ENCODE results near the gene SUFU.

GRCh38 chr10:102602272-102603045 is 98.7 kb downstream of the SUFU start:
- TF ChIP-seq, protein P1, sequence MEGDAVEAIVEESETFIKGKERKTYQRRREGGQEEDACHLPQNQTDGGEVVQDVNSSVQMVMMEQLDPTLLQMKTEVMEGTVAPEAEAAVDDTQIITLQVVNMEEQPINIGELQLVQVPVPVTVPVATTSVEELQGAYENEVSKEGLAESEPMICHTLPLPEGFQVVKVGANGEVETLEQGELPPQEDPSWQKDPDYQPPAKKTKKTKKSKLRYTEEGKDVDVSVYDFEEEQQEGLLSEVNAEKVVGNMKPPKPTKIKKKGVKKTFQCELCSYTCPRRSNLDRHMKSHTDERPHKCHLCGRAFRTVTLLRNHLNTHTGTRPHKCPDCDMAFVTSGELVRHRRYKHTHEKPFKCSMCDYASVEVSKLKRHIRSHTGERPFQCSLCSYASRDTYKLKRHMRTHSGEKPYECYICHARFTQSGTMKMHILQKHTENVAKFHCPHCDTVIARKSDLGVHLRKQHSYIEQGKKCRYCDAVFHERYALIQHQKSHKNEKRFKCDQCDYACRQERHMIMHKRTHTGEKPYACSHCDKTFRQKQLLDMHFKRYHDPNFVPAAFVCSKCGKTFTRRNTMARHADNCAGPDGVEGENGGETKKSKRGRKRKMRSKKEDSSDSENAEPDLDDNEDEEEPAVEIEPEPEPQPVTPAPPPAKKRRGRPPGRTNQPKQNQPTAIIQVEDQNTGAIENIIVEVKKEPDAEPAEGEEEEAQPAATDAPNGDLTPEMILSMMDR (IDR thresholded peaks at IDR 0.05) = no peak
- TF ChIP-seq POLR2A (IDR thresholded peaks at IDR 0.05) = peak; percentile 28
- peak; percentile 81 for TF ChIP-seq EP300 (IDR thresholded peaks at IDR 0.05)
